Calu3 (cell line): ENCODE results near the gene NKD2. TPM values are rescaled to one million over a fixed set of nuclear protein-coding genes. Genes with fewer than 3 reads are reported as not detected.

Experiments used
- BruUV-seq: library from RNA; stranded (reverse); fragments of 400-500 nt; replicated peaks from 2 replicates; lab custom pipeline; 2021; lab: Mats Ljungman, UMichigan
- CTCF ChIA-PET: fragments of 300-600 bp; sonication (Branson Sonifier 250); formaldehyde crosslinking; loops from one replicate; lab custom pipeline; 2022; ENCODE audit warnings: antibody characterized with exemption; lab: Charles Lee
- DNase-seq: peaks from one replicate; pipeline ENCODE4 v3.0.0; 2022
- H3K27ac Mint-ChIP-seq: one replicate; pipeline ENCODE4 v1.8.0; 2022; ENCODE audit warnings: mixed read lengths; ENCODE audit not compliant: unreplicated experiment
- H3K27me3 Mint-ChIP-seq: one replicate; pipeline ENCODE4 v1.8.0; 2022; ENCODE audit warnings: mixed read lengths; ENCODE audit not compliant: unreplicated experiment
- H3K36me3 Mint-ChIP-seq: one replicate; pipeline ENCODE4 v1.8.0; 2022; ENCODE audit warnings: mild to moderate bottlenecking, moderate library complexity, mixed read lengths; ENCODE audit not compliant: insufficient read depth, unreplicated experiment
- H3K4me1 Mint-ChIP-seq: one replicate; pipeline ENCODE4 v1.8.0; 2022; ENCODE audit warnings: mild to moderate bottlenecking, low read depth, mixed read lengths; ENCODE audit not compliant: unreplicated experiment
- H3K4me3 Mint-ChIP-seq: one replicate; pipeline ENCODE4 v1.8.0; 2022; ENCODE audit warnings: mild to moderate bottlenecking, low read depth, moderate library complexity, mixed read lengths; ENCODE audit not compliant: unreplicated experiment
- H3K9me3 Mint-ChIP-seq: one replicate; pipeline ENCODE4 v1.8.0; 2022; ENCODE audit warnings: low read depth, mixed read lengths; ENCODE audit not compliant: unreplicated experiment
- intact Hi-C: fragments of 100-400 bp; cut with micrococcal nuclease; formaldehyde crosslinking; loops from one replicate; pipeline ENCODE4 v1.10.0; 2022; ENCODE audit not compliant: unreplicated experiment
- total RNA-seq: library from RNA; stranded (reverse); gene quantifications from 2 replicates; pipeline ENCODE4 v1.2.3, GENCODE V29; 2022
- TF ChIP-seq, protein P1 (sequence below): fragments of 200-600 bp; IDR thresholded peaks from one replicate; pipeline ENCODE4 v1.8.0; 2022; ENCODE audit warnings: antibody characterized with exemption; ENCODE audit not compliant: unreplicated experiment

NKD2 gene
- total RNA-seq, 1 experiment from 2014 or later, result 0.47 TPM

DNA sequence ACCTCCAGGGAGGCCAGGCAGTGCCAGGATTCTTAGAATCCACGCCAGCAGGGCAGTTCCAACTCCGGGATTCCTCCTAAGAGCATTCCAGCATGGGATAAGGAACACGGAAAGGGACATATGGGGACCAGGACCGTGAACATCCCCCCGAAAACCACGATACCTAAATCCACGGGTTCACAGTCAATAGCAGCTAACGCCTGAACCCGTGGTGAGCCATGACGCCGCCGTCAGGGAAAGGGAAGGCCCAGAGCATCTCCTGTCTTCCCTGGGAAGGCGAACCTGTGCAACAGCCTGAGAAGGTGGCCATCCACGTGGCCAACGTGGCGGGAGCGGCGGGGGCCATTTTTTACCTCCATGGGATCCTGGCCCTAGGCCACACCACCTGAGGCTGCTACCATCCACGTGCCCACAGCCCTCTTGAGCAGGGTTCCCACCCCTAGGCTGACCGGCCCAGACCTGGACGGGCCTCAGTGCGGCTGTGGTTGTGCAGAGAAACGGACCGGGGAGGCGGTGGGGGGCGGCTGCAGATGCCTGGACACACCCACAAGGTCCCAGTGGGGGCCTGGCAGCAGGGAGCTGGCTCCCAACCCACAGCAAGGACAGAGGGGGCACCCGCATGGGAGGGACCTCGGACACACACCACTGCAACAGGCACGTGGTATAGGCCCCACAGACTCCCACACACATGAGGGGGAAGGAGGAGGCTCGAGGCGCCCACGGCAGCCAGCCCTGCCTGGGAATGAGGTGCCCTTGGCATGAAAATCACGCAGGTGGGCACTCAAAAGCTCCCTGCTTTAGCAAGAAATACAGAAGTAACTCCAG lies 60.5 kb downstream of the NKD2 start:
- intact Hi-C loops, result no loop called here
- CTCF ChIA-PET, result no interaction called here
- Mint-ChIP-seq H3K36me3 (peaks cover 36% of the 10 kb centered on the region), H3K9me3 (no peaks in the 10 kb centered on the region), H3K27ac (no peak overlapping the region), H3K4me3 (no peak overlapping the region), H3K27me3 (no peaks in the 10 kb centered on the region), H3K4me1 (no peaks in the 10 kb centered on the region)
- no peak for DNase-seq
- no TSS peak for BruUV-seq
- TF ChIP-seq, protein P1, sequence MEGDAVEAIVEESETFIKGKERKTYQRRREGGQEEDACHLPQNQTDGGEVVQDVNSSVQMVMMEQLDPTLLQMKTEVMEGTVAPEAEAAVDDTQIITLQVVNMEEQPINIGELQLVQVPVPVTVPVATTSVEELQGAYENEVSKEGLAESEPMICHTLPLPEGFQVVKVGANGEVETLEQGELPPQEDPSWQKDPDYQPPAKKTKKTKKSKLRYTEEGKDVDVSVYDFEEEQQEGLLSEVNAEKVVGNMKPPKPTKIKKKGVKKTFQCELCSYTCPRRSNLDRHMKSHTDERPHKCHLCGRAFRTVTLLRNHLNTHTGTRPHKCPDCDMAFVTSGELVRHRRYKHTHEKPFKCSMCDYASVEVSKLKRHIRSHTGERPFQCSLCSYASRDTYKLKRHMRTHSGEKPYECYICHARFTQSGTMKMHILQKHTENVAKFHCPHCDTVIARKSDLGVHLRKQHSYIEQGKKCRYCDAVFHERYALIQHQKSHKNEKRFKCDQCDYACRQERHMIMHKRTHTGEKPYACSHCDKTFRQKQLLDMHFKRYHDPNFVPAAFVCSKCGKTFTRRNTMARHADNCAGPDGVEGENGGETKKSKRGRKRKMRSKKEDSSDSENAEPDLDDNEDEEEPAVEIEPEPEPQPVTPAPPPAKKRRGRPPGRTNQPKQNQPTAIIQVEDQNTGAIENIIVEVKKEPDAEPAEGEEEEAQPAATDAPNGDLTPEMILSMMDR, result no peak

GRCh38 chr5:1069720-1070088 lies 61.1 kb downstream of the NKD2 start:
- no peaks in the 10 kb centered on the region for H3K9me3 Mint-ChIP-seq
- H3K27ac Mint-ChIP-seq, result no peak overlapping the region
- BruUV-seq, result no TSS peak
- no peaks in the 10 kb centered on the region for H3K4me1 Mint-ChIP-seq
- no peak for DNase-seq
- no peaks in the 10 kb centered on the region for H3K27me3 Mint-ChIP-seq
- no peak overlapping the region for H3K4me3 Mint-ChIP-seq
- TF ChIP-seq, protein P1, result no peak
- peaks cover 31% of the 10 kb centered on the region for H3K36me3 Mint-ChIP-seq
- CTCF ChIA-PET, result no interaction called here
- intact Hi-C loops, result no loop called here

- no peak for DNase-seq
- BruUV-seq, result no TSS peak
- intact Hi-C loops, result no loop called here
These were observed 64.9 kb downstream of the NKD2 start for GRCh38 chr5:1073239-1074102.

GRCh38 chr5:1074226-1074625 lies 65.6 kb downstream of the NKD2 start:
- Mint-ChIP-seq H3K4me3 (no peak overlapping the region), H3K4me1 (no peaks in the 10 kb centered on the region), H3K36me3 (peaks cover 24% of the 10 kb centered on the region), H3K27ac (no peak overlapping the region), H3K27me3 (no peaks in the 10 kb centered on the region), H3K9me3 (no peaks in the 10 kb centered on the region)
- TF ChIP-seq, protein P1, result no peak
- DNase-seq, result no peak
- intact Hi-C loops, result no loop called here
- no TSS peak for BruUV-seq
- CTCF ChIA-PET, result no interaction called here

More at GRCh38 chr5:1073239-1074102, 64.9 kb downstream of the NKD2 start:
- Mint-ChIP-seq H3K4me3 (no peak overlapping the region), H3K27ac (no peak overlapping the region), H3K9me3 (no peaks in the 10 kb centered on the region), H3K4me1 (no peaks in the 10 kb centered on the region), H3K36me3 (peaks cover 27% of the 10 kb centered on the region), H3K27me3 (no peaks in the 10 kb centered on the region)
- CTCF ChIA-PET, result no interaction called here
- TF ChIP-seq, protein P1, result no peak
